ENCODE results near the gene ECM1.
A peak's percentile ranks its signal among the peaks of the same experiment; 100 is the strongest.

The ECM1 gene

DNA sequence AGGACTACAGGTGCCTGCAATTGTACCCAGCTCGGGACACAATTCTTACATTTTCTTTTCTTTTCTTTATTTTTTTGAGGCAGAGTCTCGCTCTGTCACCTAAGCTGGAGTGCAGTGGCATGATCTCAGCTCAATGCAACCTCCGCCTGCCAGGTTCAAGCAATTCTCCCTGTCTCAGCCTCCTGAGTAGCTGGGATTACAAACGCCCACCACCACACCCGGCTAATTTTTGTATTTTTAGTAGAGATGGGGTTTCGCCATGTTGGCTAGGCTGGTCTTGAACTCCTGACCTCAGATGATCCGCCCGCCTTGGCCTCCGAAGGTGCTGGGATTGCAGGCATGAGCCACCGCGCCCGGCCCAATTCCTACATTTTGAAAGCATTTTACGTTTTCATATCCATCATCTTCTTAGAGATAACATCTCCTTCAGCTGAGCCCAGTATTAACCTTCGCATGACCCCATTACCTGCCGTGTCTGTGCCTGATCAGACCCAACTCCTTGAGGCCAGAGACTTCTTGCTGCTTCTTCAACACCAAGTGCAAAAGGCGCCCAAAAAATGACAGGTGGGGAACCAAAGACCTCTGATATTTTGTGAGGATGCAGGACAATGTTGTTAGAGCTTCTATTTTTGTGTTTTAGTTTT is 38.5 kb downstream of the ECM1 start:
- no peak for DNase-seq

DNA sequence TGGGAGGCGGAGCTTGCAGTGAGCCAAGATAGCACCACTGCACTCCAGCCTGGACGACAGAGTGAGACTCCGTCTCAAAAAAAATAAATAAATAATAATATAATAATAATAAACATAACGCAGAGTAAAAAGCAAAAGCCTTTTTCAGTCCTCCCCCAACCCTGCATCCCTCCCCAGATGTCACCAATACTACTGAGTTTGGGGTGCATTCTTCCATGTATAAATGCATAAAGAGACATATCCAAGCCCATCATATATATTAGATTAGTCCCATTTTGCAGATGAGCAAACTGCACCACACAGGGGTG is 40.4 kb downstream of the ECM1 start:
- DNase-seq = no peak

- DNase-seq = peak; percentile 77
Observed at GRCh38 chr1:150548632-150549495, 41.0 kb downstream of the ECM1 start, which contains the start of gene ADAMTSL4. ADAMTSL4 (plus strand) TSS chr1:150549408; CDS start chr1:150552289, 2,881 bp downstream.

DNA sequence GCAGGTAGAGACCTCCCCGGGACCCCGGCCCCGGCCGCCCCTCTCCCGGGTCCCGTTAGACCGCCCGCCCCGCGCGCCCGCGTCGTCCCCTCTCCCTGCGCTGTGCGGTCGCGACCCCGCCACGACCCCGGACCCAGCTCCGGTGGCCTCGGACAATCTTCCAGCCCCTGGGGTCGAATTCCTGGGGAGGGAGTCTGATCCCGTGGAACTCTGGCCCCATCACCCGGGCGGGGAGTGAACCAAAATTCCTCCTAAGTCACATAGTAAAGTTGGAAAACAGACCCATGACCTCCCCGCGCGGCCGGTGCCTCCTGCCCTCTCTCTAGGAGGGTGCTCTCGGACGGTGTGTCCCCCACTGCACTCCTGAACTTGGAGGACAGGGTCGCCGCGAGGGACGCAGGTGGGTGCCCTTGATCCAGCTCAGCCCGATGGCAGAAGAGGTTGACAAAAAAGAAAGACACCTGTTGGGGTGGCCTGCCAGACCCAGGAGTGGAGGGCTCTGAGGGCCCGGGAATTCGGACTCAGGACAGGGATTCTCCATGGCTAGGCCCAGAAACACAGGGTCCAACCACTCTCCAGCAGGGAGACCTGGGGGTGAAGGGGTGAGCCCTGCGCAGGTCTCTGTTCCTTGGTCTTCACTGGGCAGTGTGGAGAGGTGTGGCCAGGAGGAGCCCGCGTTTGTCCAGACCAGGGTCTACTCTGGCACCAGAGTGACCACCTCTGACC is 41.8 kb downstream of the ECM1 start:
- no peak for DNase-seq

- DNase-seq = no peak
Observed at GRCh38 chr1:150550222-150551050, 42.5 kb downstream of the ECM1 start.

DNA sequence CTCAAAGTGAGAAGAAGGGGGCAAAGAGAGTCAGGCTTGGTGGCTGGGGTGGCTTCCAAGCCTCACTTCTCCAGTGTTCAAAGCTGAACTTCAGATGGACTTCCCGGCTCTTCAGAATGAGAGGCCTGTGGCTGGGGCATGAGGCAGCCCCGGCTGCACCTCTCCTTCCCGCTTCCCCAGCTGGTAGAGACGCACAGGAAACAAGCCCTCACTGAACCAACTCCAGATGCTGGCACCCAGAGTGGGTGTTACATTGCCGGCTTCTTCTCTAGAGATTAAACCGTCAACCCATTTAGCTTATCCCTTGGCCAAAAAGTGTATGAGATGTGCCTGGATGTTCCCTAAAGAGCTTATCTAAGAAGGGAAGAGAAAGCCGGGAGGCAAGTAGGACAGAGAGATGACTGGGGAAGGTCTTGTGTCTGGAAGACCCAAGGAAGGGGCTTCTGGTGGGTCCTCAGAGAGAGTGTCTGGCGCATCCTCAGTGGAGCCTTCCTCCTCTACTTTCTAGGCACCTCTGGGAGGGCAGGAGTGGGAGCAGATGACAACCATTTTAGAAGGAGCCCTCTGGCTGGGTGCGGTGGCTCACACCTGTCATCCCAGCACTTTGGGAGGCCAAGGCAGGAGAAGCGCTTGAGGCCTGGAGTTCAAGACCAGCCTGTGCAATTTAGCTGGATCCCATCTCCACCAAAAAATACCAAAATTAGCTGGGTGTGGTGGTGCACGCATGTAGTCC is 43.3 kb downstream of the ECM1 start:
- peak; percentile 51 for DNase-seq

- no peak for DNase-seq
Observed at GRCh38 chr1:150551784-150552127, 43.8 kb downstream of the ECM1 start.

GRCh38 chr1:150552128-150552910 is 44.4 kb downstream of the ECM1 start:
- peak; percentile 94 for DNase-seq

DNA sequence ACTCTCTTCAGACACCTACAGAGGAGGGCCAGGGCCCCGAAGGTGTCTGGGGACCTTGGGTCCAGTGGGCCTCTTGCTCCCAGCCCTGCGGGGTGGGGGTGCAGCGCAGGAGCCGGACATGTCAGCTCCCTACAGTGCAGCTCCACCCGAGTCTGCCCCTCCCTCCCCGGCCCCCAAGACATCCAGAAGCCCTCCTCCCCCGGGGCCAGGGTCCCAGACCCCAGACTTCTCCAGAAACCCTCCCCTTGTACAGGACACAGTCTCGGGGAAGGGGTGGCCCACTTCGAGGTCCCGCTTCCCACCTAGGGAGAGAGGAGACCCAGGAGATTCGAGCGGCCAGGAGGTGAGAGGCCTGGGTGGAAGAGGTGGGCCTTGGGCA is 45.0 kb downstream of the ECM1 start:
- no peak for DNase-seq

DNA sequence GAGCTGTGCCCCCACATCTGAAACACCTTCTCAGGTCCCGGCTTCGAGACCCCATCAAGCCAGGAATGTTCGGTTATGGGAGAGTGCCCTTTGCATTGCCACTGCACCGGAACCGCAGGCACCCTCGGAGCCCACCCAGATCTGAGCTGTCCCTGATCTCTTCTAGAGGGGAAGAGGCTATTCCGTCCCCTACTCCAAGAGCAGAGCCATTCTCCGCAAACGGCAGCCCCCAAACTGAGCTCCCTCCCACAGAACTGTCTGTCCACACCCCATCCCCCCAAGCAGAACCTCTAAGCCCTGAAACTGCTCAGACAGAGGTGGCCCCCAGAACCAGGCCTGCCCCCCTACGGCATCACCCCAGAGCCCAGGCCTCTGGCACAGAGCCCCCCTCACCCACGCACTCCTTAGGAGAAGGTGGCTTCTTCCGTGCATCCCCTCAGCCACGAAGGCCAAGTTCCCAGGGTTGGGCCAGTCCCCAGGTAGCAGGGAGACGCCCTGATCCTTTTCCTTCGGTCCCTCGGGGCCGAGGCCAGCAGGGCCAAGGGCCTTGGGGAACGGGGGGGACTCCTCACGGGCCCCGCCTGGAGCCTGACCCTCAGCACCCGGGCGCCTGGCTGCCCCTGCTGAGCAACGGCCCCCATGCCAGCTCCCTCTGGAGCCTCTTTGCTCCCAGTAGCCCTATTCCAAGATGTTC is 45.6 kb downstream of the ECM1 start:
- DNase-seq = no peak

GRCh38 chr1:150554086-150554452 is 46.2 kb downstream of the ECM1 start:
- DNase-seq = no peak

DNA sequence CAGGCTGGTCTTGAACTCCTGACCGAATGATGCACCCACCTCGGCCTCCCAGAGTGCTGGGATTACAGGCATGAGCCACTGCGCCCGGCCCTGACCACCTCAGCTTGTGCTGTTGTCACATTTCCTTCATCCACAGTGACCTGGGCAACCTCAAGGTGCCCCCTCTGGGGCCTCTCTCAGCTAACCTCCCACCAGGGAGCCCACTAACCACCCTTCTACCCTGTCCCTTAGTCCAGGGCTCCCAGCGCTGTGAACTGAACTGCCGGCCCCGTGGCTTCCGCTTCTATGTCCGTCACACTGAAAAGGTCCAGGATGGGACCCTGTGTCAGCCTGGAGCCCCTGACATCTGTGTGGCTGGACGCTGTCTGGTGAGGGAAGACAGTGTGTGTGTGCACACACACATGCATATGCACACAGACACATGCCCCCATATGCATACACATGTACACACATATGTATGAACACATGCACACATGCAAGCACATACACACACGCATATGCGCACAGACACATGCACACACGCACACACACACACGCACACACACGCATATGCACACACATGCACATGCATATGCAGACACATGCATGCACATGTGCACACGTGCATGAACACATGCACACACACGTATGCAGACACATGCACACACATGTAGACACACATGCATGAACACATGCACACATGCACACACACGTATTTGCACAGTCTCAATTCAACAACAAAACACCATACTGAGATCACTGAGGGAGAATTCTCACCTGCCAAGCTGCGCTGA is 47.5 kb downstream of the ECM1 start:
- DNase-seq = no peak

DNA sequence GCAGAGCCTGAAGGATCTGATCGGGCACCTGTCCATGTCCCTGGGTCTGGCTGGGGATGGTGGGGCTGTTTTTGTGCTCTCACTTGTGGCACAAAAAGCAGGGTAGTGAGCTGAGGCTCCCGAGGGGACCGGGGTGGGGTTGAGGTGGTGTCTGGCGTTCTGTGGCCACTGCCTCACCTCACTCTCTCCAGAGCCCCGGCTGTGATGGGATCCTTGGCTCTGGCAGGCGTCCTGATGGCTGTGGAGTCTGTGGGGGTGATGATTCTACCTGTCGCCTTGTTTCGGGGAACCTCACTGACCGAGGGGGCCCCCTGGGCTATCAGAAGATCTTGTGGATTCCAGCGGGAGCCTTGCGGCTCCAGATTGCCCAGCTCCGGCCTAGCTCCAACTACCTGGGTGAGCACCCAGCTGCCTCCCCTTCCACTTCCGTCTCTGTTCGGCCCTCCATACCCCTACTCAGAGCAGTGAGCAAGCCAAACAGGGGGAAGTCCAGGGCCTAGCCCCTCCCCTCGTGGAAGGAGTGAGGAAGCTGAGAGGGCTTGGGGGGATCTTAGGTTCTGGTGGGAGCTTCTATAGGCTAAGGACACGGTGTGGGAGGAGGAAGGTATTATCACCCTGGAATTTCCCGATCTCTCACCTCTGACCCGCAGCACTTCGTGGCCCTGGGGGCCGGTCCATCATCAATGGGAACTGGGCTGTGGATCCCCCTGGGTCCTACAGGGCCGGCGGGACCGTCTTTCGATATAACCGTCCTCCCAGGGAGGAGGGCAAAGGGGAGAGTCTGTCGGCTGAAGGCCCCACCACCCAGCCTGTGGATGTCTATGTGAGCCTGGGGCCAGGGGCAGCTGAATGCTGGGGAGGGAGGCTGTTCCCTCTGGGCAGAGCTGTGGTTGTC is 48.3 kb downstream of the ECM1 start:
- no peak for DNase-seq

DNA sequence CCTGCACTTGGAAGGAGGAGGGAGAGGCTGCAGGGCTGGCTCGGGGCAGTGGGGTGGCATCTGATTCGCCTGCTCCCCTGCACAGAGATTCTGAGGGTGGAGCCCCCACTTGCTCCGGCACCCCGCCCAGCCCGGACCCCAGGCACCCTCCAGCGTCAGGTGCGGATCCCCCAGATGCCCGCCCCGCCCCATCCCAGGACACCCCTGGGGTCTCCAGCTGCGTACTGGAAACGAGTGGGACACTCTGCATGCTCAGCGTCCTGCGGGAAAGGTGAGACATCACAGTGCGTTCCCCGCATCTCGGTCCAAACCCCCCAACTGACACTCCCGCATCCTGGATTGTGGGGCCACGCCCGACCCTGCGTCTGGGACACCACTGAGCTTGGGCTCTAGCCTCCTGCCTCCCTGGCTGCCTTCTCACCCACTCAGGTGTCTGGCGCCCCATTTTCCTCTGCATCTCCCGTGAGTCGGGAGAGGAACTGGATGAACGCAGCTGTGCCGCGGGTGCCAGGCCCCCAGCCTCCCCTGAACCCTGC is 49.2 kb downstream of the ECM1 start:
- DNase-seq = no peak

GRCh38 chr1:150557813-150558212 is 49.9 kb downstream of the ECM1 start:
- DNase-seq = no peak

- DNase-seq = no peak
Observed at GRCh38 chr1:150558303-150558704, 50.4 kb downstream of the ECM1 start.

- DNase-seq = peak; percentile 60
Observed at GRCh38 chr1:150558761-150559655, 51.1 kb downstream of the ECM1 start.

- DNase-seq = no peak
Observed at GRCh38 chr1:150559656-150560010, 51.7 kb downstream of the ECM1 start.

Data from inflammatory macrophage treated with lipopolysaccharide for 4 hours (primary cell).